CD4-positive, alpha-beta T cell (primary cell): ENCODE measurements around the gene STMN3. TPM values are rescaled to one million over a fixed set of nuclear protein-coding genes. Genes with fewer than 3 reads are reported as not detected.

Source experiments
- ATAC-seq: fragments of 200-7000 bp; cut with Tn5 transposase; one replicate; pipeline ENCODE4 v1.10.0; 2022; ENCODE audit warnings: mild to moderate bottlenecking; ENCODE audit not compliant: poor library complexity
- CTCF ChIA-PET: fragments of 350-600 bp; sonication (Branson Sonifier 250); formaldehyde crosslinking; loops from one replicate; lab custom pipeline; 2021; ENCODE audit warnings: antibody characterized with exemption, inconsistent platforms; lab: Charles Lee
- POLR2A ChIA-PET: fragments of 350-600 bp; sonication (Branson Sonifier 250); formaldehyde crosslinking; loops from one replicate; lab custom pipeline; 2021; ENCODE audit warnings: antibody characterized with exemption, inconsistent platforms; lab: Charles Lee
- DNase-seq, 14 experiments: peaks; one replicate each; pipeline ENCODE4 v3.0.0-alpha.2; 2013 to 2020; ENCODE audit warnings: mixed read lengths in 2 of 14
- H3K27ac ChIP-seq, 2 donors: one replicate each; pipeline versions ENCODE4 v1.5.1 to v1.7.0; 2013; ENCODE audit warnings: low read length in 2 of 2, low read depth in 1 of 2, mild to moderate bottlenecking in 1 of 2
- H3K27me3 ChIP-seq, 2 experiments: 1 replicate in 1 of 2; 2 replicates in 1 of 2; pipeline versions ENCODE4 v1.6.1 to v1.7.0; 2013; ENCODE audit warnings: low read length in 2 of 2, control low read depth in 1 of 2, mild to moderate bottlenecking in 1 of 2, moderate library complexity in 1 of 2; ENCODE audit not compliant: insufficient read depth in 2 of 2, control insufficient read depth in 1 of 2
- H3K36me3 ChIP-seq: one replicate; pipeline ENCODE4 v1.6.1; 2013; ENCODE audit warnings: low read length, control low read depth; ENCODE audit not compliant: insufficient read depth
- H3K4me1 ChIP-seq: one replicate; pipeline ENCODE4 v1.6.1; 2013; ENCODE audit warnings: low read length, control low read depth; ENCODE audit not compliant: insufficient read depth
- H3K4me3 ChIP-seq: one replicate; pipeline ENCODE4 v1.5.1; 2013; ENCODE audit warnings: mild to moderate bottlenecking, low read length, moderate library complexity
- H3K9me3 ChIP-seq, 2 experiments: 1 replicate in 1 of 2; 2 replicates in 1 of 2; pipeline versions ENCODE4 v1.6.1 to v1.7.0; 2013; ENCODE audit warnings: low read length in 2 of 2, mild to moderate bottlenecking in 2 of 2, control low read depth in 1 of 2, moderate library complexity in 1 of 2; ENCODE audit not compliant: control insufficient read depth in 1 of 2, insufficient read depth in 1 of 2
- H3K27ac Mint-ChIP-seq: one replicate; pipeline ENCODE4 v1.8.0; 2020; ENCODE audit warnings: mixed read lengths
- H3K27me3 Mint-ChIP-seq: one replicate; pipeline ENCODE4 v1.8.0; 2021; ENCODE audit warnings: mixed read lengths
- H3K36me3 Mint-ChIP-seq: one replicate; pipeline ENCODE4 v1.8.0; 2021; ENCODE audit warnings: low read depth, mixed read lengths
- H3K4me1 Mint-ChIP-seq: one replicate; pipeline ENCODE4 v1.8.0; 2021; ENCODE audit warnings: low read depth, mixed read lengths
- H3K4me3 Mint-ChIP-seq: one replicate; pipeline ENCODE4 v1.8.0; 2020; ENCODE audit warnings: mild to moderate bottlenecking, mixed read lengths
- H3K9me3 Mint-ChIP-seq: one replicate; pipeline ENCODE4 v1.8.0; 2020; ENCODE audit warnings: mixed read lengths
- intact Hi-C, 2 experiments: fragments of 100-400 bp; cut with DNase I in 1 of 2; cut with micrococcal nuclease in 1 of 2; formaldehyde crosslinking; loops; one replicate each; pipeline versions ENCODE4 v1.15.1 to v1.9.0; 2023 to 2025; cut with DNase I, micrococcal nuclease
- total RNA-seq, 174 experiments: library from RNA in 2 of 174; stranded (reverse) in 2 of 174; gene quantifications; one replicate each; pipeline ENCODE4 v1.2.3 and lab custom pipeline; 2021 to 2026
- TF ChIP-seq, protein P1 (sequence below): fragments of 200-600 bp; IDR thresholded peaks from one replicate; pipeline ENCODE4 v1.8.0; 2022; ENCODE audit warnings: antibody characterized with exemption, mild to moderate bottlenecking

Gene STMN3
- total RNA-seq, 2 experiments from 2014 or later = 122 to 127 TPM

DNA sequence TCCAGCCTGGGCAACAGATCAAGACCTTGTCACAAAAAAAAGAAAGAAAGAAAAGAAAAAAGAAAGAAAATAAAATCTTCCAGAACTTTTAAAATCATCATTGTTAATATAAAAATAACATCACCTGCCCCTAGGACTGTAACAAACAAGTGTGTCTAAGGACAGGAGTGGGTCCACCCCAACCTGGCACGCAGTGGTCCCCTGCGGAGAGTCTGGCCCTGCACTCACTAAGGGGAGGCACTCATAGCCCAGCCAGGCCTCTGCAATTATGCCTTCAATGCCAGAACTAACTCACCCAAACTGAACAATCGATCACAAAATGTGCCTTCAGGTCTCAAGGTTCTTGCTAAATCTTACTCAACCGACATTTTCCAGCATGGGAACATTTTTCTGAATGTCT is 31.1 kb downstream of the STMN3 start:
- intact Hi-C loops = loop anchor here in 1 of 2 experiments (5.0 kb wide), 1 partner anchor 40 kb away; no protein-coding TSS in a partner anchor
- H3K27ac Mint-ChIP-seq = peak overlapping the region; percentile 24
- Histone ChIP-seq H3K9me3 (no peaks in the 10 kb centered on the region), H3K27me3 (no peaks in the 10 kb centered on the region), H3K4me3 (no peak overlapping the region), H3K36me3 (peaks cover 29% of the 10 kb centered on the region), H3K27ac (no peak overlapping the region), H3K4me1 (peaks cover 20% of the 10 kb centered on the region)
- TF ChIP-seq, protein P1, sequence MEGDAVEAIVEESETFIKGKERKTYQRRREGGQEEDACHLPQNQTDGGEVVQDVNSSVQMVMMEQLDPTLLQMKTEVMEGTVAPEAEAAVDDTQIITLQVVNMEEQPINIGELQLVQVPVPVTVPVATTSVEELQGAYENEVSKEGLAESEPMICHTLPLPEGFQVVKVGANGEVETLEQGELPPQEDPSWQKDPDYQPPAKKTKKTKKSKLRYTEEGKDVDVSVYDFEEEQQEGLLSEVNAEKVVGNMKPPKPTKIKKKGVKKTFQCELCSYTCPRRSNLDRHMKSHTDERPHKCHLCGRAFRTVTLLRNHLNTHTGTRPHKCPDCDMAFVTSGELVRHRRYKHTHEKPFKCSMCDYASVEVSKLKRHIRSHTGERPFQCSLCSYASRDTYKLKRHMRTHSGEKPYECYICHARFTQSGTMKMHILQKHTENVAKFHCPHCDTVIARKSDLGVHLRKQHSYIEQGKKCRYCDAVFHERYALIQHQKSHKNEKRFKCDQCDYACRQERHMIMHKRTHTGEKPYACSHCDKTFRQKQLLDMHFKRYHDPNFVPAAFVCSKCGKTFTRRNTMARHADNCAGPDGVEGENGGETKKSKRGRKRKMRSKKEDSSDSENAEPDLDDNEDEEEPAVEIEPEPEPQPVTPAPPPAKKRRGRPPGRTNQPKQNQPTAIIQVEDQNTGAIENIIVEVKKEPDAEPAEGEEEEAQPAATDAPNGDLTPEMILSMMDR = no peak
- DNase-seq = no peak
- H3K4me3 Mint-ChIP-seq = peak overlapping the region; percentile 30
- ATAC-seq = no peak
- H3K36me3 Mint-ChIP-seq = peaks cover 47% of the 10 kb centered on the region
- no peaks in the 10 kb centered on the region for H3K9me3 Mint-ChIP-seq
- ChIA-PET CTCF (no interaction called here), POLR2A (interaction anchor here (13.6 kb wide), 1 partner anchor 17 kb away, joined by 449 read pairs; no protein-coding TSS in a partner anchor)
- peaks cover 30% of the 10 kb centered on the region for H3K4me1 Mint-ChIP-seq
- no peaks in the 10 kb centered on the region for H3K27me3 Mint-ChIP-seq

DNA sequence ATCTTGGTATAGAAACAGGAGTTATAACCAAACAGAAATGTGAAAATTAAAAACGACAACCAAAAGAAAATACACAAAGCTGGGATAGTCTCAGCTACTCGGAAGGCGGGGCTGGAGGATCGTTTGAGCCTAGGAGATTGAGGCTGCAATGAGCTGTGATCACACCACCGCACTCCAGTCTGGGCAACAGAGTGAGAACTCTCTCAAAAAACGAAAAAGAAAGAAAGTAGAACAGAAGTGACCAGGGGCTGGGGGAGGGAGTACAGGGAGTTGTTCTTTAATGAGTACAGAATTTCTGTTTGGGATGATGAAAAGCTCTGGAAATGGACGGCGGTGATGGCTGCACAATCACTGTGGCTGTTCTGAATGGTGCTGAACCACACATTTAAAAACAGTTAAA is 32.2 kb downstream of the STMN3 start:
- peaks cover 57% of the 10 kb centered on the region for H3K36me3 Mint-ChIP-seq
- Histone ChIP-seq H3K27ac (no peak overlapping the region), H3K27me3 (no peaks in the 10 kb centered on the region), H3K4me1 (peaks cover 18% of the 10 kb centered on the region), H3K4me3 (no peak overlapping the region), H3K9me3 (no peaks in the 10 kb centered on the region), H3K36me3 (peaks cover 40% of the 10 kb centered on the region)
- ChIA-PET CTCF (interaction anchor here (1.4 kb wide), 2 partner anchors 21 to 165 kb away, joined by 4 read pairs; no protein-coding TSS in a partner anchor), POLR2A (interaction anchor here (13.6 kb wide), 1 partner anchor 18 kb away, joined by 449 read pairs; no protein-coding TSS in a partner anchor)
- intact Hi-C loops = loop anchor here in 1 of 2 experiments (5.0 kb wide), 1 partner anchor 39 kb away; no protein-coding TSS in a partner anchor
- peaks cover 30% of the 10 kb centered on the region for H3K4me1 Mint-ChIP-seq
- no peak for DNase-seq
- no peaks in the 10 kb centered on the region for H3K9me3 Mint-ChIP-seq
- TF ChIP-seq, protein P1 = no peak
- peak overlapping the region; percentile 60 for H3K27ac Mint-ChIP-seq
- H3K27me3 Mint-ChIP-seq = no peaks in the 10 kb centered on the region
- peak overlapping the region; percentile 3 for H3K4me3 Mint-ChIP-seq
- ATAC-seq = no peak

DNA sequence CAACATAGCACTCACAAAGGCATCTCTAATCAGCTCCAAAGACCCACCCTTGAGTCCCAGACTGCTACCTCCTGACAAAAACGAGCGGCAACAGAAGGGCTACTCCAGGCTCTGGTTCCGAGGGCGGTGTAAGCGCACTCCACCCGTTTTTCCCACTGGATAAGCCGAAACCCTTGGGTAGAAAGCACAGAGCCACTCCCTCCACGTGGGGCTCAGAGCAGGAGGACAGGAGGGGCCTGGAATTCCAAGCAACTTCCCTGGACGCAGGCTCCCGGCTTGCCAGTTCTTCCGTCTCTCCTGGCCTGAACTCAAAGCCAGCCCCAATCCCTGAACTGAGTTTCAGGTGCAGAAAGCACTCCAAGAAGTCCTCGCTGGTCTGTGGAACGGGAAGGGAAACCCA is 33.7 kb downstream of the STMN3 start:
- H3K36me3 Mint-ChIP-seq = peaks cover 69% of the 10 kb centered on the region

More for the DNA sequence above, 33.7 kb downstream of the STMN3 start:
- Histone ChIP-seq H3K4me1 (peaks cover 10% of the 10 kb centered on the region), H3K4me3 (no peak overlapping the region), H3K27ac (no peak overlapping the region), H3K9me3 (no peaks in the 10 kb centered on the region), H3K27me3 (no peaks in the 10 kb centered on the region), H3K36me3 (peaks cover 48% of the 10 kb centered on the region)
- Mint-ChIP-seq H3K4me3 (no peak overlapping the region), H3K9me3 (no peaks in the 10 kb centered on the region), H3K4me1 (peaks cover 24% of the 10 kb centered on the region), H3K27ac (no peak overlapping the region), H3K27me3 (no peaks in the 10 kb centered on the region)
- ATAC-seq = no peak
- ChIA-PET CTCF (no interaction called here), POLR2A (interaction anchor here (0.8 to 1.5 kb wide), 2 partner anchors 8 to 75 kb away, joined by 3 read pairs; partner anchors contain the start of gene GMEB2)
- intact Hi-C loops = no loop called here
- DNase-seq = no peak
- TF ChIP-seq, protein P1 = no peak
